ENCODE measurements around the gene GPR137. TPM values are rescaled to one million over a fixed set of nuclear protein-coding genes. Genes with fewer than 3 reads are reported as not detected.

The GPR137 gene
- total and polyA plus RNA-seq, 10 of the 15 experiments (the other 5 are each of a cell fraction or from before 2014, with no cell fraction given) = 0.37 to 29.2 (median 13.8) TPM

- TF ChIP-seq ATF2 (IDR thresholded peaks at IDR 0.05; ENCODE audit: low read length) (no peak), ZBTB33 (IDR thresholded peaks at IDR 0.05) (no peak), LARP7 (IDR thresholded peaks at IDR 0.05) (peak; percentile 70; the same call in 1 of the 2 replicates), STAT3 (IDR thresholded peaks at IDR 0.05; ENCODE audit: low read depth, low read length) (no peak), BACH1 (IDR thresholded peaks at IDR 0.05; ENCODE audit: borderline replicate concordance) (0 out of 2 replicates have a peak, but pooled peaks have one; percentile 19), RELB (IDR thresholded peaks at IDR 0.05; ENCODE audit: low read depth) (no peak), ETV6 (conservative IDR thresholded peaks at IDR 0.05 in 1 of 2, IDR thresholded peaks at IDR 0.05 in 1 of 2; ENCODE audit: borderline replicate concordance in 1 of 2, low read depth in 1 of 2) (no peak), HSF1 (IDR thresholded peaks at IDR 0.05; ENCODE audit: low read depth, low read length) (no peak), E2F4 (IDR thresholded peaks at IDR 0.05; ENCODE audit: low read depth, low read length) (no peak), ZSCAN29 (IDR thresholded peaks at IDR 0.05) (no peak), SREBF1 (IDR thresholded peaks at IDR 0.05; ENCODE audit: low read length) (0 out of 2 replicates have a peak, but pooled peaks have one; percentile 26), MAX (IDR thresholded peaks at IDR 0.05; ENCODE audit: low read depth, low read length) (0 out of 2 replicates have a peak, but pooled peaks have one; percentile 26), NFYB (IDR thresholded peaks at IDR 0.05; ENCODE audit: insufficient read depth, low read depth, low read length) (peak; percentile 56; the same call in 1 of the 2 replicates), EZH2 (IDR thresholded peaks at IDR 0.05; ENCODE audit: borderline replicate concordance, control insufficient read depth, low read depth, low read length) (no peak), PAX8 (IDR thresholded peaks at IDR 0.05) (no peak), SRF (IDR thresholded peaks at IDR 0.05; ENCODE audit: low read depth in 2 of 2, low read length in 2 of 2) (no peak), RUNX3 (IDR thresholded peaks at IDR 0.05; ENCODE audit: low read length) (no peak)
Measured at GRCh38 chr11:64284048-64284961, 1.3 kb upstream of the GPR137 start, which contains the start of gene BAD (continued).
